Common myeloid progenitor, CD34-positive (primary cell): ENCODE results near the gene ATP2B1.

Experiments
- CTCF ChIA-PET: fragments of 350-600 bp; sonication (Branson Sonifier 250); formaldehyde crosslinking; loops from one replicate; lab custom pipeline; 2021; ENCODE audit warnings: antibody characterized with exemption; lab: Charles Lee
- POLR2A ChIA-PET: fragments of 350-600 bp; sonication (Branson Sonifier 250); formaldehyde crosslinking; loops from one replicate; lab custom pipeline; 2021; ENCODE audit warnings: antibody characterized with exemption; lab: Charles Lee
- DNase-seq, 3 donors: peaks; one replicate each; pipeline versions ENCODE4 v3.0.0 to v3.0.0-alpha.2; 2013
- H3K27ac ChIP-seq, 2 experiments: 1 replicate in 1 of 2; 2 replicates in 1 of 2; pipeline ENCODE4 v1.7.0; 2013; ENCODE audit warnings: inconsistent platforms in 2 of 2, low read length in 2 of 2, mild to moderate bottlenecking in 2 of 2, low read depth in 1 of 2, moderate library complexity in 1 of 2; ENCODE audit not compliant: severe bottlenecking in 2 of 2, insufficient read depth in 1 of 2, poor library complexity in 1 of 2
- H3K27me3 ChIP-seq, 5 experiments: replicated peaks in 2 of 5; 1 replicate in 3 of 5; 2 replicates in 2 of 5; pipeline versions ENCODE4 v1.6.1 to v1.7.0; 2013; ENCODE audit warnings: low read length in 4 of 5, mild to moderate bottlenecking in 2 of 5, moderate library complexity in 2 of 5, inconsistent platforms in 1 of 5; ENCODE audit not compliant: insufficient read depth in 5 of 5, control insufficient read depth in 4 of 5
- H3K36me3 ChIP-seq, 4 experiments: 1 replicate in 2 of 4; 2 replicates in 2 of 4; pipeline versions ENCODE4 v1.6.1 to v1.7.0; 2013; ENCODE audit warnings: low read length in 3 of 4, control low read depth in 1 of 4, mild to moderate bottlenecking in 1 of 4; ENCODE audit not compliant: control insufficient read depth in 4 of 4, insufficient read depth in 4 of 4
- H3K4me1 ChIP-seq, 4 experiments: 1 replicate in 3 of 4; 2 replicates in 1 of 4; pipeline versions ENCODE4 v1.6.1 to v1.7.1; 2013; ENCODE audit warnings: low read length in 3 of 4, mild to moderate bottlenecking in 3 of 4, control low read depth in 1 of 4, inconsistent platforms in 1 of 4, moderate library complexity in 1 of 4; ENCODE audit not compliant: control insufficient read depth in 4 of 4, insufficient read depth in 4 of 4; ENCODE audit errors: control extremely low read depth in 1 of 4
- H3K4me3 ChIP-seq, 7 experiments: 1 replicate in 4 of 7; 2 replicates in 3 of 7; pipeline versions ENCODE4 v1.5.1 to v1.7.0; 2013; ENCODE audit warnings: mild to moderate bottlenecking in 7 of 7, low read length in 6 of 7, moderate library complexity in 6 of 7, inconsistent platforms in 2 of 7, low read depth in 2 of 7, control low read depth in 1 of 7; ENCODE audit not compliant: insufficient read depth in 4 of 7, control insufficient read depth in 1 of 7; ENCODE audit errors: extremely low read depth in 1 of 7
- H3K9me3 ChIP-seq, 5 experiments: 1 replicate in 4 of 5; 2 replicates in 1 of 5; pipeline versions ENCODE4 v1.6.1 to v1.7.1; 2013; ENCODE audit warnings: low read length in 4 of 5, mild to moderate bottlenecking in 2 of 5, inconsistent platforms in 1 of 5, low read depth in 1 of 5, moderate library complexity in 1 of 5; ENCODE audit not compliant: control insufficient read depth in 4 of 5, insufficient read depth in 2 of 5; ENCODE audit errors: control extremely low read depth in 1 of 5
- WGBS: methylation state at CpG from one replicate; pipeline ENCODE4 v1.1.5; 2013; ENCODE audit not compliant: insufficient coverage; 5-methylcytosine and 5-hydroxymethylcytosine counted together

Gene ATP2B1

DNA sequence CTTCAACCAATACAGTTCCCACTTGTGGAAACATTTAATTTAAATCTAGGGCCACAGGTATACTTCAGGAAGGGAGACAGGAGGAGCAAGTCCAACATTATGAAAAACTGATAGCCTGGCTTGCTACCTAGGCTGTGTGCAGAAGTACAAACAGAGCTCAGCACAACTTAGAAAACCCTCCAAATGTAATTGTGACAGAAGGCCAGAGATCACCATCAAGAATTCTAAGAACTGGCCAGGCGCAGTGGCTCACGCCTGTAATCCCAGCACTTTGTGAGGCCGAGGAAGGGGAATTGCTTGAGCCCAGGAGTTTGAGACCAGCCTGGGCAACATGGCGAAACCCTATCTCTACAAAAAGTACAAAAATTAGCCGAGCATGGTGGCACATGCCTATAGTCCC, 14.1 kb downstream of the ATP2B1 start:
- H3K4me1 ChIP-seq, result no peaks in the 10 kb centered on the region
- no peak overlapping the region for H3K27ac ChIP-seq
- no peak overlapping the region for H3K4me3 ChIP-seq
- no peaks in the 10 kb centered on the region for H3K36me3 ChIP-seq
- POLR2A ChIA-PET, result no interaction called here
- 100% methylated on average over 5 of the region's 5 CpGs for WGBS
- no peaks in the 10 kb centered on the region for H3K27me3 ChIP-seq
- CTCF ChIA-PET, result no interaction called here
- no peak for DNase-seq
- H3K9me3 ChIP-seq, result no peaks in the 10 kb centered on the region

GRCh38 chr12:89693639-89694202, 14.9 kb downstream of the ATP2B1 start:
- no peaks in the 10 kb centered on the region for H3K27me3 ChIP-seq
- no peaks in the 10 kb centered on the region for H3K4me1 ChIP-seq
- POLR2A ChIA-PET, result no interaction called here
- no CpG with 5 or more reads among the region's 3 CpGs for WGBS
- CTCF ChIA-PET, result interaction anchor here (0.8 to 1.6 kb wide), 2 partner anchors 21 to 252 kb away, joined by 3 to 6 read pairs; no protein-coding TSS in a partner anchor
- H3K4me3 ChIP-seq, result no peak overlapping the region
- no peaks in the 10 kb centered on the region for H3K36me3 ChIP-seq
- DNase-seq, result no peak
- H3K9me3 ChIP-seq, result no peaks in the 10 kb centered on the region
- no peak overlapping the region for H3K27ac ChIP-seq

DNA sequence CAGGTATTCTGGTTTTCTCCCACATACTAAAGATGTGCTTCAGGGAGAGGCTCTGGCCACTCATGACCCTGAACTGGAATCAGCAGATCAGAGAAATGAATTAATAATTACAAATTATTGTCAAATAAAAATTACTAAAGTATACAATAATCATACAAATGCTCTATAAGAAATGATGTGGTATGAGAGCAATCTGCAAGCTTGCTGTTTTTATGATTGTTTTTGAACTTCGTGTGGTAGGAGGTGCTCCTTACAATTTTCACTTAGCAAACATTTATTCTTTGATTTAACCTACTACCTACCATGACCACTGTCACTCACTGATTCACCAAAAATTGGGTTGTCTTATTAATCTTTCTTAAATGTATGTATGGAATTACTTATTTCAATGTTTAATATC, 16.2 kb downstream of the ATP2B1 start:
- ChIA-PET CTCF (interaction anchor here (1.6 kb wide), 1 partner anchor 20 kb away, joined by 6 read pairs; no protein-coding TSS in a partner anchor), POLR2A (no interaction called here)
- H3K9me3 ChIP-seq, result no peaks in the 10 kb centered on the region
- H3K36me3 ChIP-seq, result no peaks in the 10 kb centered on the region
- DNase-seq, result no peak
- no peaks in the 10 kb centered on the region for H3K4me1 ChIP-seq
- WGBS, result no CpG with 5 or more reads among the region's 1 CpG
- no peak overlapping the region for H3K4me3 ChIP-seq
- H3K27ac ChIP-seq, result no peak overlapping the region
- no peaks in the 10 kb centered on the region for H3K27me3 ChIP-seq

DNA sequence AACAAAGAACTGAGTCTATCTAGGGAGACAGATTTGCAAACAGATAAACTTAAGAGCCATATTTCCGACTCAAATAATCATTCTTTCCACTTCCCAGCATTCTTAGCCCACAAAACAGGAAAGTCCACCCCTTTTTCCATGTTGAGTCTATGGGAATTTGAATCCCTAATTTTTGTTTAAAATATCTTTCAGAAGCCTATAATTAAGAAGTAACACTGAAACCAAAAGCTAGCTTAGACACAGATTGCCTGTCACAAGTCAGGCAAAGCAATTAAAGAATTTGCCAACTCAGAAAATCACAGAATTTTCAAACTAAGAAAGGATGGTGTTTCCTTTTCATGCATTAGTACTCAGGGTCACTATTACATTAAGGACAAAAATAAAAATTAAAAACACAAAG, 17.0 kb downstream of the ATP2B1 start:
- WGBS, result no CpG with 5 or more reads among the region's 1 CpG
- Histone ChIP-seq H3K27ac (no peak overlapping the region), H3K4me3 (no peak overlapping the region), H3K27me3 (no peaks in the 10 kb centered on the region), H3K9me3 (no peaks in the 10 kb centered on the region), H3K36me3 (no peaks in the 10 kb centered on the region), H3K4me1 (no peaks in the 10 kb centered on the region)
- ChIA-PET POLR2A (no interaction called here), CTCF (no interaction called here)
- no peak for DNase-seq

- WGBS, result no CpG with 5 or more reads among the region's 1 CpG
- ChIA-PET POLR2A (no interaction called here), CTCF (no interaction called here)
- Histone ChIP-seq H3K4me3 (no peak overlapping the region), H3K27ac (no peak overlapping the region), H3K4me1 (no peaks in the 10 kb centered on the region), H3K36me3 (no peaks in the 10 kb centered on the region), H3K9me3 (peaks cover 0 to 2% (median 0%) of the 10 kb centered on the region in 5 experiments), H3K27me3 (no peaks in the 10 kb centered on the region)
- DNase-seq, result no peak
Measured at GRCh38 chr12:89690925-89691324, 17.7 kb downstream of the ATP2B1 start.

- Histone ChIP-seq H3K4me3 (no peak overlapping the region), H3K4me1 (no peaks in the 10 kb centered on the region), H3K27me3 (no peaks in the 10 kb centered on the region), H3K36me3 (no peaks in the 10 kb centered on the region), H3K9me3 (peaks cover 0 to 2% (median 0%) of the 10 kb centered on the region in 5 experiments), H3K27ac (no peak overlapping the region)
- ChIA-PET CTCF (interaction anchor here (0.8 to 3.0 kb wide), 5 partner anchors 10 to 112 kb away, joined by 3 to 12 read pairs (median 3); no protein-coding TSS in a partner anchor), POLR2A (no interaction called here)
- 100% methylated on average over 2 of the region's 3 CpGs for WGBS
- DNase-seq, result no peak
Measured at GRCh38 chr12:89689306-89689705, 19.3 kb downstream of the ATP2B1 start.

- H3K4me3 ChIP-seq, result no peak overlapping the region
- no peaks in the 10 kb centered on the region for H3K27me3 ChIP-seq
- no peak for DNase-seq
- H3K4me1 ChIP-seq, result no peaks in the 10 kb centered on the region
- H3K9me3 ChIP-seq, result peaks cover 0 to 11% (median 4%) of the 10 kb centered on the region in 5 experiments
- H3K36me3 ChIP-seq, result peaks cover 0 to 4% (median 0%) of the 10 kb centered on the region in 4 experiments
- no CpG with 5 or more reads among the region's 2 CpGs for WGBS
- CTCF ChIA-PET, result no interaction called here
- POLR2A ChIA-PET, result no interaction called here
- H3K27ac ChIP-seq, result no peak overlapping the region
Measured at GRCh38 chr12:89686311-89686710, 22.3 kb downstream of the ATP2B1 start.
